ENCODE results near the gene ASPM. TPM values are rescaled to one million over a fixed set of nuclear protein-coding genes. Genes with fewer than 3 reads are reported as not detected.
A peak's percentile ranks its signal among the peaks of the same experiment; 100 is the strongest.

The ASPM gene
- total and polyA plus RNA-seq, 2 of the 8 experiments (the other 6 are each of a cell fraction or from before 2014, with no cell fraction given): 5.1 to 50.3 TPM

GRCh38 chr1:197103300-197103699 is 43.2 kb downstream of the ASPM start:
- no peak overlapping the region for H2AFZ ChIP-seq (ENCODE audit: low read length)
- no peak overlapping the region for H2AK5ac ChIP-seq (ENCODE audit: low read depth, low read length)
- H3K9me3 ChIP-seq (ENCODE audit: insufficient read depth in 2 of 2, low read depth in 1 of 2, low read length in 1 of 2): peaks cover 32 to 35% of the 10 kb centered on the region in 2 experiments
- no peaks in the 10 kb centered on the region for H4K20me1 ChIP-seq (replicated peaks in 1 of 2; ENCODE audit: control insufficient read depth in 1 of 2, insufficient read depth in 2 of 2, low read length in 2 of 2)
- no peak overlapping the region for H3K14ac ChIP-seq (ENCODE audit: insufficient read length)
- H3K79me1 ChIP-seq (ENCODE audit: low read depth, low read length): no peaks in the 10 kb centered on the region
- H3K18ac ChIP-seq (ENCODE audit: extremely low read depth, low read length): no peak overlapping the region
- no peak overlapping the region for H4K8ac ChIP-seq (ENCODE audit: extremely low read depth, insufficient read depth, low read length)
- H4K5ac ChIP-seq (ENCODE audit: insufficient read length, low read depth, low read length): no peak overlapping the region
- no peaks in the 10 kb centered on the region for H3K27me3 ChIP-seq (replicated peaks in 1 of 4; ENCODE audit: control insufficient read depth in 3 of 4, extremely low read depth in 1 of 4, insufficient read depth in 3 of 4, low read length in 3 of 4)
- H4K91ac ChIP-seq (replicated peaks; ENCODE audit: insufficient read length, low read length): no peak overlapping the region
- H3K4me3 ChIP-seq (ENCODE audit: extremely low read depth in 1 of 4, insufficient read depth in 2 of 4, low read depth in 3 of 4, low read length in 4 of 4): no peak overlapping the region
- no peaks in the 10 kb centered on the region for H3K4me1 ChIP-seq (replicated peaks in 1 of 4; ENCODE audit: control insufficient read depth in 3 of 4, insufficient read depth in 4 of 4, low read length in 3 of 4)
- no peak overlapping the region for H2BK20ac ChIP-seq (ENCODE audit: low read length)
- H2BK15ac ChIP-seq (ENCODE audit: low read length): no peak overlapping the region
- no peaks in the 10 kb centered on the region for H3K79me2 ChIP-seq (ENCODE audit: control insufficient read depth in 1 of 2, insufficient read depth in 2 of 2, low read length in 2 of 2)
- ChIA-PET POLR2A (ENCODE audit: partially characterized antibody) (interaction anchor here (1.3 kb wide), 1 partner anchor 24 kb away, joined by 3 read pairs; no protein-coding TSS in a partner anchor), CTCF (ENCODE audit: partially characterized antibody) (interaction anchor here (0.9 kb wide), 2 partner anchors 27 to 28 kb away, joined by 3 to 5 read pairs; no protein-coding TSS in a partner anchor)
- H3K4me2 ChIP-seq (ENCODE audit: insufficient read depth in 1 of 2, low read depth in 2 of 2, low read length in 2 of 2): no peak overlapping the region
- H2BK5ac ChIP-seq (ENCODE audit: low read depth, low read length): no peak overlapping the region
- no peaks in the 10 kb centered on the region for H3K23me2 ChIP-seq (ENCODE audit: low read depth, low read length)
- WGBS, 2 experiments (ENCODE audit: extremely low coverage in 1 of 2, insufficient coverage in 1 of 2, insufficient read length in 1 of 2, insufficient replicate concordance in 2 of 2, low coverage in 1 of 2, low lambda C conversion rate in 2 of 2, missing lambda C conversion rate in 1 of 2): 94% methylated on average over 5 of the region's 5 CpGs; no CpG with 5 or more reads in 1 of the 2 experiments
- no peak overlapping the region for H3K23ac ChIP-seq (ENCODE audit: insufficient read length)
- no peak overlapping the region for H3K4ac ChIP-seq (replicated peaks; ENCODE audit: insufficient read length, low read depth, low read length)
- no peak overlapping the region for H3K56ac ChIP-seq (replicated peaks; ENCODE audit: insufficient read length, low read depth, low read length)
- no peak overlapping the region for H3K9ac ChIP-seq (replicated peaks in 1 of 4; ENCODE audit: extremely low read depth in 1 of 4, low read depth in 3 of 4, low read length in 3 of 4)
- H3K36me3 ChIP-seq (ENCODE audit: control insufficient read depth in 2 of 4, insufficient read depth in 4 of 4, low read length in 3 of 4): peaks cover 6 to 49% (median 32%) of the 10 kb centered on the region in 4 experiments
- H2BK12ac ChIP-seq (ENCODE audit: low read depth, low read length): no peak overlapping the region
- FAIRE-seq: no peak
- no peak for DNase-seq (ENCODE audit: low read depth in 1 of 2, low spot score in 2 of 2)
- TF ChIP-seq E2F6 (IDR thresholded peaks at IDR 0.05): peak; percentile 75; the same call in 1 of the 2 replicates
- peak; percentile 69; the same call in 1 of the 2 replicates for TF ChIP-seq MAX (IDR thresholded peaks at IDR 0.05)
- TF ChIP-seq BACH1 (IDR thresholded peaks at IDR 0.05; ENCODE audit: low read length): no peak
- H2BK120ac ChIP-seq (replicated peaks; ENCODE audit: low read depth, low read length): no peak overlapping the region
- H3K27ac ChIP-seq (ENCODE audit: low read depth, low read length): no peak overlapping the region

All from H1 (cell line).